Measurements from ENCODE around the gene DEFB132.
"Not testable (repeated sequence)": the region's sequence is repeated elsewhere in the genome, so short reads cannot be mapped to it uniquely, and the experiment has no call there.

The DEFB132 gene

GRCh38 chr20:217266-217665 is 40.3 kb upstream of the DEFB132 start:
- no peaks in the 10 kb centered on the region for H3K9me3 ChIP-seq (ENCODE audit: control insufficient read depth, low read length)
- no peak overlapping the region for H3K9ac ChIP-seq
- H3K4me3 ChIP-seq (ENCODE audit: low read depth, low read length), result no peak overlapping the region
- TF ChIP-seq CTCF (IDR thresholded peaks at IDR 0.05), result no peak
- no peak overlapping the region for H2AFZ ChIP-seq
- H3K79me2 ChIP-seq, result no peaks in the 10 kb centered on the region
- no peaks in the 10 kb centered on the region for H3K27me3 ChIP-seq (ENCODE audit: control insufficient read depth, insufficient read depth, low read length)
- H3K36me3 ChIP-seq (ENCODE audit: control insufficient read depth, insufficient read depth, low read length), result no peaks in the 10 kb centered on the region
- no peak overlapping the region for H3K27ac ChIP-seq
- no peaks in the 10 kb centered on the region for H3K4me1 ChIP-seq
- H3K4me2 ChIP-seq (ENCODE audit: low read length), result no peak overlapping the region

- H3K9me3 ChIP-seq (ENCODE audit: control insufficient read depth, low read length), result no peaks in the 10 kb centered on the region
- no peak overlapping the region for H3K4me2 ChIP-seq (ENCODE audit: low read length)
- no peak overlapping the region for H3K9ac ChIP-seq
- no peaks in the 10 kb centered on the region for H3K79me2 ChIP-seq
- peak; percentile 24 for TF ChIP-seq CTCF (IDR thresholded peaks at IDR 0.05)
- no peaks in the 10 kb centered on the region for H3K4me1 ChIP-seq
- H3K27ac ChIP-seq, result no peak overlapping the region
- H2AFZ ChIP-seq, result no peak overlapping the region
- no peaks in the 10 kb centered on the region for H3K27me3 ChIP-seq (ENCODE audit: control insufficient read depth, insufficient read depth, low read length)
- H3K4me3 ChIP-seq (ENCODE audit: low read depth, low read length), result no peak overlapping the region
- H3K36me3 ChIP-seq (ENCODE audit: control insufficient read depth, insufficient read depth, low read length), result no peaks in the 10 kb centered on the region
Measured at GRCh38 chr20:219290-220115, 38.0 kb upstream of the DEFB132 start.

- H3K27me3 ChIP-seq (ENCODE audit: control insufficient read depth, insufficient read depth, low read length), result peaks cover 3% of the 10 kb centered on the region
- TF ChIP-seq CTCF (IDR thresholded peaks at IDR 0.05), result no peak
- H3K9ac ChIP-seq, result no peak overlapping the region
- H3K4me2 ChIP-seq (ENCODE audit: low read length), result no peak overlapping the region
- no peak overlapping the region for H3K27ac ChIP-seq
- H2AFZ ChIP-seq, result no peak overlapping the region
- H3K4me1 ChIP-seq, result no peaks in the 10 kb centered on the region
- no peaks in the 10 kb centered on the region for H3K9me3 ChIP-seq (ENCODE audit: control insufficient read depth, low read length)
- H3K79me2 ChIP-seq, result no peaks in the 10 kb centered on the region
- no peaks in the 10 kb centered on the region for H3K36me3 ChIP-seq (ENCODE audit: control insufficient read depth, insufficient read depth, low read length)
- no peak overlapping the region for H3K4me3 ChIP-seq (ENCODE audit: low read depth, low read length)
Measured at GRCh38 chr20:221258-221830, 36.2 kb upstream of the DEFB132 start.

- H3K4me2 ChIP-seq (ENCODE audit: low read length); H3K27ac ChIP-seq; H3K4me1 ChIP-seq; H3K79me2 ChIP-seq; H3K4me3 ChIP-seq (ENCODE audit: low read depth, low read length); H3K27me3 ChIP-seq (ENCODE audit: control insufficient read depth, insufficient read depth, low read length); H3K36me3 ChIP-seq (ENCODE audit: control insufficient read depth, insufficient read depth, low read length); H3K9ac ChIP-seq; H3K9me3 ChIP-seq (ENCODE audit: control insufficient read depth, low read length); H2AFZ ChIP-seq: not testable (repeated sequence)
Measured at GRCh38 chr20:225879-226278, 31.6 kb upstream of the DEFB132 start.

- peaks cover 3% of the 10 kb centered on the region for H3K27me3 ChIP-seq (ENCODE audit: control insufficient read depth, insufficient read depth, low read length)
- H3K79me2 ChIP-seq, result no peaks in the 10 kb centered on the region
Measured at GRCh38 chr20:226958-227357, 30.6 kb upstream of the DEFB132 start, which contains the start of gene DEFB129. DEFB129 (plus strand) TSS chr20:227258; CDS start chr20:227289, 31 bp downstream.

More at GRCh38 chr20:226958-227357, 30.6 kb upstream of the DEFB132 start, which contains the start of gene DEFB129:
- Histone ChIP-seq H3K36me3 (ENCODE audit: control insufficient read depth, insufficient read depth, low read length) (no peaks in the 10 kb centered on the region), H3K27ac (no peak within 1 kb of the TSS), H3K9me3 (ENCODE audit: control insufficient read depth, low read length) (no peaks in the 10 kb centered on the region), H3K9ac (no peak within 1 kb of the TSS), H3K4me2 (ENCODE audit: low read length) (no peak within 1 kb of the TSS), H2AFZ (no peak within 1 kb of the TSS), H3K4me1 (no peaks in the 10 kb centered on the region), H3K4me3 (ENCODE audit: low read depth, low read length) (no peak within 1 kb of the TSS)
- TF ChIP-seq CTCF (IDR thresholded peaks at IDR 0.05), result no peak

All from parathyroid adenoma (tissue), 2 donors.